ENCODE results near the gene BTNL9.
"Not testable (repeated sequence)": the region's sequence is repeated elsewhere in the genome, so short reads cannot be mapped to it uniquely, and the experiment has no call there.

BTNL9 gene

GRCh38 chr5:181039931-181040630 is at the start of gene BTNL9:
Gene BTNL9 (plus strand): TSS chr5:181040266. CDS start chr5:181045490, 5,224 bp downstream.
- DNase-seq (ENCODE audit: low read depth) = no peak

GRCh38 chr5:180990882-180991242 is 49.2 kb upstream of the BTNL9 start:
- DNase-seq (ENCODE audit: low read depth) = no peak

- DNase-seq (ENCODE audit: low read depth) = no peak
These were observed 38.1 kb upstream of the BTNL9 start for GRCh38 chr5:181001947-181002346.

- DNase-seq (ENCODE audit: low read depth) = no peak
These were observed 34.3 kb upstream of the BTNL9 start for GRCh38 chr5:181005791-181006190.

- no peak for DNase-seq (ENCODE audit: low read depth)
These were observed 31.9 kb upstream of the BTNL9 start for GRCh38 chr5:181008136-181008535.

- DNase-seq (ENCODE audit: low read depth) = not testable (repeated sequence)
These were observed 30.0 kb upstream of the BTNL9 start for GRCh38 chr5:181010018-181010417.

- DNase-seq (ENCODE audit: low read depth) = not testable (repeated sequence)
These were observed 25.4 kb upstream of the BTNL9 start for GRCh38 chr5:181014654-181015053.

GRCh38 chr5:181017448-181017847 is 22.6 kb upstream of the BTNL9 start:
- not testable (repeated sequence) for DNase-seq (ENCODE audit: low read depth)

GRCh38 chr5:181020688-181021087 is 19.4 kb upstream of the BTNL9 start:
- no peak for DNase-seq (ENCODE audit: low read depth)

- DNase-seq (ENCODE audit: low read depth) = no peak
These were observed 15.6 kb upstream of the BTNL9 start for GRCh38 chr5:181024245-181025064.

GRCh38 chr5:181027452-181028031 is 12.5 kb upstream of the BTNL9 start:
- DNase-seq (ENCODE audit: low read depth) = no peak

- no peak for DNase-seq (ENCODE audit: low read depth)
These were observed 11.8 kb upstream of the BTNL9 start for GRCh38 chr5:181028032-181028819.

GRCh38 chr5:181031716-181032115 is 8.3 kb upstream of the BTNL9 start:
- DNase-seq (ENCODE audit: low read depth) = no peak

GRCh38 chr5:181035991-181036815 is 3.9 kb upstream of the BTNL9 start:
- no peak for DNase-seq (ENCODE audit: low read depth)

- DNase-seq (ENCODE audit: low read depth) = no peak
These were observed 3.2 kb upstream of the BTNL9 start for GRCh38 chr5:181036816-181037364.

- no peak for DNase-seq (ENCODE audit: low read depth)
These were observed 2.7 kb upstream of the BTNL9 start for GRCh38 chr5:181037365-181037861.

GRCh38 chr5:181039471-181039870 is 595 bp upstream of the BTNL9 start:
- no peak for DNase-seq (ENCODE audit: low read depth)

- DNase-seq (ENCODE audit: low read depth) = no peak
These were observed 522 bp downstream of the BTNL9 start for GRCh38 chr5:181040631-181040945.

GRCh38 chr5:181041043-181041442 is 977 bp downstream of the BTNL9 start:
- DNase-seq (ENCODE audit: low read depth) = no peak

- DNase-seq (ENCODE audit: low read depth) = no peak
These were observed 2.1 kb downstream of the BTNL9 start for GRCh38 chr5:181042036-181042713.
